GM18868 (cell line): ENCODE results near the gene IL1RAPL1.

ENCODE experiments used
- ATAC-seq: cut with Tn5 transposase; IDR thresholded peaks from one replicate; pipeline ENCODE4 v1.9.1; 2021; ENCODE audit warnings: mild to moderate bottlenecking, moderate library complexity; ENCODE audit not compliant: unreplicated experiment

Gene IL1RAPL1

GRCh38 chrX:28586981-28587551, at the start of gene IL1RAPL1:
Gene IL1RAPL1 (plus strand): TSS chrX:28587446.
- no peak for ATAC-seq

- ATAC-seq = no peak
These were observed 44.5 kb upstream of the IL1RAPL1 start for GRCh38 chrX:28542791-28543190.

GRCh38 chrX:28549838-28550237, 37.4 kb upstream of the IL1RAPL1 start:
- ATAC-seq = no peak

GRCh38 chrX:28550331-28550872, 36.8 kb upstream of the IL1RAPL1 start:
- no peak for ATAC-seq

GRCh38 chrX:28552322-28552721, 34.9 kb upstream of the IL1RAPL1 start:
- ATAC-seq = no peak

- ATAC-seq = no peak
These were observed 34.1 kb upstream of the IL1RAPL1 start for GRCh38 chrX:28552882-28553829.

GRCh38 chrX:28576117-28576516, 11.1 kb upstream of the IL1RAPL1 start:
- ATAC-seq = no peak

GRCh38 chrX:28581522-28581921, 5.7 kb upstream of the IL1RAPL1 start:
- ATAC-seq = no peak

- no peak for ATAC-seq
These were observed 4.7 kb upstream of the IL1RAPL1 start for GRCh38 chrX:28582511-28582910.

- no peak for ATAC-seq
These were observed 3.2 kb upstream of the IL1RAPL1 start for GRCh38 chrX:28584025-28584424.

- no peak for ATAC-seq
These were observed 1.5 kb upstream of the IL1RAPL1 start for GRCh38 chrX:28585767-28586166.

GRCh38 chrX:28586286-28586685, 960 bp upstream of the IL1RAPL1 start:
- ATAC-seq = no peak

GRCh38 chrX:28589046-28589445, 1.8 kb downstream of the IL1RAPL1 start:
- no peak for ATAC-seq

GRCh38 chrX:28590396-28590795, 3.1 kb downstream of the IL1RAPL1 start:
- ATAC-seq = no peak

GRCh38 chrX:28591542-28591941, 4.3 kb downstream of the IL1RAPL1 start:
- ATAC-seq = no peak

GRCh38 chrX:28595346-28595745, 8.1 kb downstream of the IL1RAPL1 start:
- ATAC-seq = no peak

GRCh38 chrX:28599957-28600356, 12.7 kb downstream of the IL1RAPL1 start:
- ATAC-seq = no peak

GRCh38 chrX:28609003-28609402, 21.8 kb downstream of the IL1RAPL1 start:
- no peak for ATAC-seq

GRCh38 chrX:28609917-28610613, 22.8 kb downstream of the IL1RAPL1 start:
- ATAC-seq = no peak

GRCh38 chrX:28610746-28611145, 23.5 kb downstream of the IL1RAPL1 start:
- no peak for ATAC-seq

- no peak for ATAC-seq
These were observed 26.3 kb downstream of the IL1RAPL1 start for GRCh38 chrX:28613558-28613957.
